ENCODE measurements around the gene GNRHR.
"Not testable (repeated sequence)": the region's sequence is repeated elsewhere in the genome, so short reads cannot be mapped to it uniquely, and the experiment has no call there.

Gene GNRHR

GRCh38 chr4:67735325-67735724, 18.9 kb downstream of the GNRHR start:
- H3K4me1 ChIP-seq (ENCODE audit: insufficient read depth, low read length), result no peaks in the 10 kb centered on the region

GRCh38 chr4:67730511-67730910, 23.7 kb downstream of the GNRHR start:
- H3K27me3 ChIP-seq (ENCODE audit: insufficient read depth, low read length, poor library complexity), result not testable (repeated sequence)

More at GRCh38 chr4:67735325-67735724, 18.9 kb downstream of the GNRHR start:
- Histone ChIP-seq H3K27ac (ENCODE audit: low read length) (no peak overlapping the region), H2AFZ (ENCODE audit: low read depth, low read length) (no peak overlapping the region), H3K9ac (ENCODE audit: low read depth, low read length) (no peak overlapping the region), H3K9me3 (ENCODE audit: insufficient read depth, low read length, severe bottlenecking) (no peaks in the 10 kb centered on the region), H3K79me2 (ENCODE audit: insufficient read depth, low read length) (no peaks in the 10 kb centered on the region), H3K4me3 (ENCODE audit: low read depth in 1 of 2, low read length in 2 of 2) (no peak overlapping the region), H4K20me1 (ENCODE audit: insufficient read depth, low read length) (no peaks in the 10 kb centered on the region), H3K27me3 (ENCODE audit: insufficient read depth, low read length, poor library complexity) (no peaks in the 10 kb centered on the region), H3K4me2 (ENCODE audit: insufficient read depth, low read length) (no peak overlapping the region), H3K36me3 (ENCODE audit: insufficient read depth, low read length) (no peaks in the 10 kb centered on the region)
- no peak for DNase-seq
- no peak for ATAC-seq (ENCODE audit: insufficient read depth, low read depth)
- no peak for TF ChIP-seq CTCF (IDR thresholded peaks at IDR 0.05; ENCODE audit: borderline replicate concordance, extremely low read depth, low read length, poor library complexity, severe bottlenecking)
- no peak for TF ChIP-seq EZH2 (IDR thresholded peaks at IDR 0.05; ENCODE audit: borderline replicate concordance, low read depth, low read length, severe bottlenecking)

GRCh38 chr4:67727124-67727850, 26.9 kb downstream of the GNRHR start:
- Histone ChIP-seq H3K9ac (ENCODE audit: low read depth, low read length) (no peak overlapping the region), H3K79me2 (ENCODE audit: insufficient read depth, low read length) (no peaks in the 10 kb centered on the region), H3K9me3 (ENCODE audit: insufficient read depth, low read length, severe bottlenecking) (no peaks in the 10 kb centered on the region), H3K4me2 (ENCODE audit: insufficient read depth, low read length) (no peak overlapping the region), H3K27ac (ENCODE audit: low read length) (no peak overlapping the region), H3K27me3 (ENCODE audit: insufficient read depth, low read length, poor library complexity) (no peaks in the 10 kb centered on the region), H2AFZ (ENCODE audit: low read depth, low read length) (no peak overlapping the region), H3K4me3 (ENCODE audit: low read depth in 1 of 2, low read length in 2 of 2) (no peak overlapping the region), H3K4me1 (ENCODE audit: insufficient read depth, low read length) (no peaks in the 10 kb centered on the region), H3K36me3 (ENCODE audit: insufficient read depth, low read length) (peaks cover 5% of the 10 kb centered on the region; the same call in 1 of the 2 replicates), H4K20me1 (ENCODE audit: insufficient read depth, low read length) (no peaks in the 10 kb centered on the region)
- ATAC-seq (ENCODE audit: insufficient read depth, low read depth) (no peak), DNase-seq (no peak)
- TF ChIP-seq CTCF (IDR thresholded peaks at IDR 0.05; ENCODE audit: borderline replicate concordance, extremely low read depth, low read length, poor library complexity, severe bottlenecking) (no peak), EZH2 (IDR thresholded peaks at IDR 0.05; ENCODE audit: borderline replicate concordance, low read depth, low read length, severe bottlenecking) (no peak)

More at GRCh38 chr4:67730511-67730910, 23.7 kb downstream of the GNRHR start:
- not testable (repeated sequence) for ATAC-seq (ENCODE audit: insufficient read depth, low read depth); DNase-seq; H3K4me2 ChIP-seq (ENCODE audit: insufficient read depth, low read length); H3K79me2 ChIP-seq (ENCODE audit: insufficient read depth, low read length); H4K20me1 ChIP-seq (ENCODE audit: insufficient read depth, low read length); H2AFZ ChIP-seq (ENCODE audit: low read depth, low read length); H3K4me1 ChIP-seq (ENCODE audit: insufficient read depth, low read length); H3K9me3 ChIP-seq (ENCODE audit: insufficient read depth, low read length, severe bottlenecking); H3K36me3 ChIP-seq (ENCODE audit: insufficient read depth, low read length); H3K27ac ChIP-seq (ENCODE audit: low read length); H3K4me3 ChIP-seq (ENCODE audit: low read depth in 1 of 2, low read length in 2 of 2); H3K9ac ChIP-seq (ENCODE audit: low read depth, low read length)

GRCh38 chr4:67725981-67726380, 28.2 kb downstream of the GNRHR start:
- H3K79me2 ChIP-seq (ENCODE audit: insufficient read depth, low read length), result no peaks in the 10 kb centered on the region
- ATAC-seq (ENCODE audit: insufficient read depth, low read depth) (no peak), DNase-seq (no peak)
- H3K27ac ChIP-seq (ENCODE audit: low read length), result no peak overlapping the region
- H3K9me3 ChIP-seq (ENCODE audit: insufficient read depth, low read length, severe bottlenecking), result no peaks in the 10 kb centered on the region
- no peak overlapping the region for H3K9ac ChIP-seq (ENCODE audit: low read depth, low read length)
- no peak overlapping the region for H3K4me2 ChIP-seq (ENCODE audit: insufficient read depth, low read length)
- H4K20me1 ChIP-seq (ENCODE audit: insufficient read depth, low read length), result no peaks in the 10 kb centered on the region
- no peaks in the 10 kb centered on the region for H3K4me1 ChIP-seq (ENCODE audit: insufficient read depth, low read length)
- H3K4me3 ChIP-seq (ENCODE audit: low read depth in 1 of 2, low read length in 2 of 2), result no peak overlapping the region
- no peak overlapping the region for H2AFZ ChIP-seq (ENCODE audit: low read depth, low read length)
- H3K27me3 ChIP-seq (ENCODE audit: insufficient read depth, low read length, poor library complexity), result no peaks in the 10 kb centered on the region
- TF ChIP-seq EZH2 (IDR thresholded peaks at IDR 0.05; ENCODE audit: borderline replicate concordance, low read depth, low read length, severe bottlenecking) (no peak), CTCF (IDR thresholded peaks at IDR 0.05; ENCODE audit: borderline replicate concordance, extremely low read depth, low read length, poor library complexity, severe bottlenecking) (no peak)
- peaks cover 11% of the 10 kb centered on the region for H3K36me3 ChIP-seq (ENCODE audit: insufficient read depth, low read length)
